Peyer's patch (tissue), 4 donors: Measurements from ENCODE around the gene KCNJ8.
"Not testable (repeated sequence)": the region's sequence is repeated elsewhere in the genome, so short reads cannot be mapped to it uniquely, and the experiment has no call there.

Experiments used
- POLR2A ChIP-seq, 2 donors: fragments of 450-650 bp; IDR thresholded peaks; one replicate each; pipeline ENCODE4 v1.5.1; 2017; ENCODE audit warnings: antibody characterized with exemption in 2 of 2, mild to moderate bottlenecking in 2 of 2, moderate library complexity in 2 of 2
- TF ChIP-seq, protein P1 (sequence below), 6 experiments: fragments of 450-650 bp in 4 of 6; fragments of 200-600 bp in 2 of 6; sonication (generic) in 1 of 6; IDR thresholded peaks; one replicate each; pipeline ENCODE4 v1.5.1; 2017 to 2019; ENCODE audit warnings: antibody characterized with exemption in 6 of 6, mild to moderate bottlenecking in 3 of 6, moderate library complexity in 1 of 6

DNA sequence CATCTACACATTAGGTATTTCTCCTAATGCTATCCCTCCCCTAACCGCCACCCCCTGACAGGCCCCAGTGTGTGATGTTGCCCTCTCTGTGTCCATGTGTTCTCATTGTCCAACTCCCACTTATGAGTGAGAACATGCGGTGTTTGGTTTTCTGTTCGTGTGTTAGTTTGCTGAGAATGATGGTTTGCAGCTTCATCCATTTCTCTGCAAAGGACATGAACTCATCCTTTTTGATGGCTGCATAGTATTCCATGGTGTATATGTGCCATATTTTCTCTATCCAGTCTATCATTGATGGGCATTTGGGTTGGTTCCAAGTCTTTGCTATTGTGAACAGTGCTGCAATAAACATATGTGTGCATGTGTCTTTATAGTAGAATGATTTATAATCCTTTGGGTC is 8.2 kb upstream of the KCNJ8 start:
- TF ChIP-seq, protein P1, sequence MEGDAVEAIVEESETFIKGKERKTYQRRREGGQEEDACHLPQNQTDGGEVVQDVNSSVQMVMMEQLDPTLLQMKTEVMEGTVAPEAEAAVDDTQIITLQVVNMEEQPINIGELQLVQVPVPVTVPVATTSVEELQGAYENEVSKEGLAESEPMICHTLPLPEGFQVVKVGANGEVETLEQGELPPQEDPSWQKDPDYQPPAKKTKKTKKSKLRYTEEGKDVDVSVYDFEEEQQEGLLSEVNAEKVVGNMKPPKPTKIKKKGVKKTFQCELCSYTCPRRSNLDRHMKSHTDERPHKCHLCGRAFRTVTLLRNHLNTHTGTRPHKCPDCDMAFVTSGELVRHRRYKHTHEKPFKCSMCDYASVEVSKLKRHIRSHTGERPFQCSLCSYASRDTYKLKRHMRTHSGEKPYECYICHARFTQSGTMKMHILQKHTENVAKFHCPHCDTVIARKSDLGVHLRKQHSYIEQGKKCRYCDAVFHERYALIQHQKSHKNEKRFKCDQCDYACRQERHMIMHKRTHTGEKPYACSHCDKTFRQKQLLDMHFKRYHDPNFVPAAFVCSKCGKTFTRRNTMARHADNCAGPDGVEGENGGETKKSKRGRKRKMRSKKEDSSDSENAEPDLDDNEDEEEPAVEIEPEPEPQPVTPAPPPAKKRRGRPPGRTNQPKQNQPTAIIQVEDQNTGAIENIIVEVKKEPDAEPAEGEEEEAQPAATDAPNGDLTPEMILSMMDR (IDR thresholded peaks at IDR 0.05), result not testable (repeated sequence)
- TF ChIP-seq POLR2A (IDR thresholded peaks at IDR 0.05), result not testable (repeated sequence)
